ENCODE measurements around the gene LRRC4C.
"Not testable (repeated sequence)": the region's sequence is repeated elsewhere in the genome, so short reads cannot be mapped to it uniquely, and the experiment has no call there.

The LRRC4C gene

GRCh38 chr11:41020259-41020658 lies 439.2 kb downstream of the LRRC4C start:
- H3K27ac ChIP-seq: no peak overlapping the region
- no peaks in the 10 kb centered on the region for H3K36me3 ChIP-seq
- H3K27me3 ChIP-seq: no peaks in the 10 kb centered on the region
- intact Hi-C loops (cut with DNase I; ENCODE audit: low total_unique reads): no loop called here
- TF ChIP-seq CTCF (IDR thresholded peaks at IDR 0.05): no peak
- DNase-seq: no peak
- no peaks in the 10 kb centered on the region for H3K4me1 ChIP-seq
- H3K9me3 ChIP-seq: no peaks in the 10 kb centered on the region
- no peak overlapping the region for H3K4me3 ChIP-seq

GRCh38 chr11:41019666-41020065 lies 439.8 kb downstream of the LRRC4C start:
- H3K4me3 ChIP-seq; H3K4me1 ChIP-seq; H3K9me3 ChIP-seq; DNase-seq; intact Hi-C loops (cut with DNase I; ENCODE audit: low total_unique reads); H3K27ac ChIP-seq; H3K27me3 ChIP-seq; H3K36me3 ChIP-seq: not testable (repeated sequence)

GRCh38 chr11:41018224-41018623 lies 441.2 kb downstream of the LRRC4C start:
- TF ChIP-seq CTCF (IDR thresholded peaks at IDR 0.05): no peak
- H3K4me3 ChIP-seq: no peak overlapping the region
- intact Hi-C loops (cut with DNase I; ENCODE audit: low total_unique reads): no loop called here
- H3K4me1 ChIP-seq: no peaks in the 10 kb centered on the region
- no peaks in the 10 kb centered on the region for H3K36me3 ChIP-seq
- no peaks in the 10 kb centered on the region for H3K9me3 ChIP-seq
- H3K27me3 ChIP-seq: no peaks in the 10 kb centered on the region
- H3K27ac ChIP-seq: no peak overlapping the region
- DNase-seq: no peak

- no peak overlapping the region for H3K4me3 ChIP-seq
- H3K27ac ChIP-seq: no peak overlapping the region
- DNase-seq: no peak
- H3K4me1 ChIP-seq: no peaks in the 10 kb centered on the region
- H3K9me3 ChIP-seq: no peaks in the 10 kb centered on the region
- H3K27me3 ChIP-seq: no peaks in the 10 kb centered on the region
- no peak for TF ChIP-seq CTCF (IDR thresholded peaks at IDR 0.05)
- intact Hi-C loops (cut with DNase I; ENCODE audit: low total_unique reads): no loop called here
- no peaks in the 10 kb centered on the region for H3K36me3 ChIP-seq
These were observed 448.9 kb downstream of the LRRC4C start for GRCh38 chr11:41010361-41011050.

GRCh38 chr11:41005986-41006385 lies 453.5 kb downstream of the LRRC4C start:
- DNase-seq: no peak
- no peaks in the 10 kb centered on the region for H3K4me1 ChIP-seq
- no peaks in the 10 kb centered on the region for H3K36me3 ChIP-seq
- no peaks in the 10 kb centered on the region for H3K27me3 ChIP-seq
- no peak for TF ChIP-seq CTCF (IDR thresholded peaks at IDR 0.05)
- no peak overlapping the region for H3K27ac ChIP-seq
- H3K4me3 ChIP-seq: no peak overlapping the region
- intact Hi-C loops (cut with DNase I; ENCODE audit: low total_unique reads): no loop called here
- no peaks in the 10 kb centered on the region for H3K9me3 ChIP-seq

- DNase-seq: no peak
- intact Hi-C loops (cut with DNase I; ENCODE audit: low total_unique reads): no loop called here
- TF ChIP-seq CTCF (IDR thresholded peaks at IDR 0.05): no peak
- H3K36me3 ChIP-seq: no peaks in the 10 kb centered on the region
- no peak overlapping the region for H3K4me3 ChIP-seq
- no peaks in the 10 kb centered on the region for H3K27me3 ChIP-seq
- no peaks in the 10 kb centered on the region for H3K9me3 ChIP-seq
- no peaks in the 10 kb centered on the region for H3K4me1 ChIP-seq
- H3K27ac ChIP-seq: no peak overlapping the region
These were observed 455.8 kb downstream of the LRRC4C start for GRCh38 chr11:41003339-41004282.

Measured in tibial artery (tissue), 4 donors.